ENCODE results near the gene RNF112.

DNA sequence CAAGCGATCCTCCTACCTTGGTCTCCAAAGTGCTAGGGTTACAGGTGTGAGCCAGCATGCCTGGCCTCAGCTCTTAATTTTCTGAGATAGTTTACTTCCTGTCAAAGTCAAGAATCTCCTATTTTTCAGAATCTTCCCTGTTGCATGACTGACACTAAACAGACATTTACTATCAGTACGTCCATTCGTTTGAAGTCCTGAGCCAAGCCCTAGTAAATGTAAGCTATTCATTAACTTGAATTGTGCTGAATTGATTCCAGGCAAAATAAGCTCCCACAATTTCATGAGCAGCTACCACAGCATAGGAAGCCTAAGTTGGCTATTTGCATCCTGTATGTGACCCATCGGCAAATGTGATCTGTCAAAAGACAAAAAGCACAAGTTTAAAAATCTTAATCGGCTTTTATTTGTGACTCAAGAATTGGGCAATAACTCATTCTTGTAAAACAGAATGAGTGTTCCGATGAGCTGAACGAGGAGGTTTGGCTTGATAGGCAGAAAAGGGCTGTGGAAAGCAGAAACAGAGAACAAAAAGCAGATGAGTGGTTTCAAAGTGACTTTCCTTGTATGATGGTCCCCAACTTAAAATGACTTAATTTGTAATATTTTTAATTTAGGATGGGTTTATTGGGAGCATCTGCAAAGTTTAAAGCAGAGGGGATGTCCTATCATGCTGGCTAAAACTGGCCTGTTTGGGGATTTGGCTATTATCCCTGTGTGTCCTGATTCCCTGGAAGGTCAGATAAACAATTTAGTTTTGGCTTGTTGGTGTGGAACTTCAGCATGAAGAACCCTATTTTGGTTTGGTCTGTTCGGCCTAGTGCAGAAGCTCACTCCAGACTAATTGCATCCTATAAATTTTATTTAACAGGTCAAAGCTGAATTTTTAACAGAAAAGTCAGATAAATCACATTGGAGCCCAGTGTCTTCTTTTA, 14.2 kb downstream of the RNF112 start:
- TF ChIP-seq, protein P1, sequence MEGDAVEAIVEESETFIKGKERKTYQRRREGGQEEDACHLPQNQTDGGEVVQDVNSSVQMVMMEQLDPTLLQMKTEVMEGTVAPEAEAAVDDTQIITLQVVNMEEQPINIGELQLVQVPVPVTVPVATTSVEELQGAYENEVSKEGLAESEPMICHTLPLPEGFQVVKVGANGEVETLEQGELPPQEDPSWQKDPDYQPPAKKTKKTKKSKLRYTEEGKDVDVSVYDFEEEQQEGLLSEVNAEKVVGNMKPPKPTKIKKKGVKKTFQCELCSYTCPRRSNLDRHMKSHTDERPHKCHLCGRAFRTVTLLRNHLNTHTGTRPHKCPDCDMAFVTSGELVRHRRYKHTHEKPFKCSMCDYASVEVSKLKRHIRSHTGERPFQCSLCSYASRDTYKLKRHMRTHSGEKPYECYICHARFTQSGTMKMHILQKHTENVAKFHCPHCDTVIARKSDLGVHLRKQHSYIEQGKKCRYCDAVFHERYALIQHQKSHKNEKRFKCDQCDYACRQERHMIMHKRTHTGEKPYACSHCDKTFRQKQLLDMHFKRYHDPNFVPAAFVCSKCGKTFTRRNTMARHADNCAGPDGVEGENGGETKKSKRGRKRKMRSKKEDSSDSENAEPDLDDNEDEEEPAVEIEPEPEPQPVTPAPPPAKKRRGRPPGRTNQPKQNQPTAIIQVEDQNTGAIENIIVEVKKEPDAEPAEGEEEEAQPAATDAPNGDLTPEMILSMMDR (IDR thresholded peaks at IDR 0.05): no peak
- TF ChIP-seq ZNF138 (CRISPR knock-in tag; conservative IDR thresholded peaks at IDR 0.05): no peak
